CD4-positive, alpha-beta T cell treated with Interleukin-4 for 1 hour (primary cell): ENCODE results near the gene PLB1.

Source experiments
- DNase-seq, 2 donors: peaks; one replicate each; pipeline ENCODE4 v3.0.0-alpha.2; 2020 to 2022

The PLB1 gene

GRCh38 chr2:28593160-28593755, 97.4 kb downstream of the PLB1 start:
- DNase-seq = no peak

- no peak for DNase-seq
These were observed 98.1 kb downstream of the PLB1 start for GRCh38 chr2:28594000-28594331.

GRCh38 chr2:28594332-28595108, 98.7 kb downstream of the PLB1 start:
- DNase-seq = peak; percentile 87 to 88

- no peak for DNase-seq
These were observed 99.5 kb downstream of the PLB1 start for GRCh38 chr2:28595323-28595722.

- no peak for DNase-seq
These were observed 102.6 kb downstream of the PLB1 start for GRCh38 chr2:28598484-28598883.

GRCh38 chr2:28600181-28600580, 104.3 kb downstream of the PLB1 start:
- no peak for DNase-seq

GRCh38 chr2:28601616-28602015, 105.8 kb downstream of the PLB1 start:
- peak in 1 of 2 donors; percentile 45 for DNase-seq

- DNase-seq = no peak
These were observed 106.3 kb downstream of the PLB1 start for GRCh38 chr2:28602136-28602660.

- DNase-seq = no peak
These were observed 107.1 kb downstream of the PLB1 start for GRCh38 chr2:28602751-28603639.

GRCh38 chr2:28603821-28604220, 108.0 kb downstream of the PLB1 start:
- no peak for DNase-seq

- no peak for DNase-seq
These were observed 108.5 kb downstream of the PLB1 start for GRCh38 chr2:28604284-28604843.

GRCh38 chr2:28606986-28607441, 111.2 kb downstream of the PLB1 start:
- no peak for DNase-seq

GRCh38 chr2:28607730-28608499, 112.1 kb downstream of the PLB1 start:
- DNase-seq = no peak

GRCh38 chr2:28608500-28609424, 112.9 kb downstream of the PLB1 start:
- no peak for DNase-seq

- no peak for DNase-seq
These were observed 114.8 kb downstream of the PLB1 start for GRCh38 chr2:28610583-28611201.

- no peak for DNase-seq
These were observed 116.4 kb downstream of the PLB1 start for GRCh38 chr2:28612131-28612812.

- DNase-seq = peak; percentile 39 to 60
These were observed 117.3 kb downstream of the PLB1 start for GRCh38 chr2:28613186-28613585.

GRCh38 chr2:28613633-28614501, 118.0 kb downstream of the PLB1 start:
- DNase-seq = peak; percentile 54 to 62

GRCh38 chr2:28615706-28616105, 119.8 kb downstream of the PLB1 start:
- peak; percentile 37 to 66 for DNase-seq
